HG02642 (cell line): ENCODE measurements around the gene STRN4.
"Not testable (repeated sequence)": the region's sequence is repeated elsewhere in the genome, so short reads cannot be mapped to it uniquely, and the experiment has no call there.

Experiments used
- ATAC-seq: cut with Tn5 transposase; IDR thresholded peaks from one replicate; pipeline ENCODE4 v1.9.1; 2021; ENCODE audit warnings: mild to moderate bottlenecking; ENCODE audit not compliant: unreplicated experiment, poor library complexity

STRN4 gene

DNA sequence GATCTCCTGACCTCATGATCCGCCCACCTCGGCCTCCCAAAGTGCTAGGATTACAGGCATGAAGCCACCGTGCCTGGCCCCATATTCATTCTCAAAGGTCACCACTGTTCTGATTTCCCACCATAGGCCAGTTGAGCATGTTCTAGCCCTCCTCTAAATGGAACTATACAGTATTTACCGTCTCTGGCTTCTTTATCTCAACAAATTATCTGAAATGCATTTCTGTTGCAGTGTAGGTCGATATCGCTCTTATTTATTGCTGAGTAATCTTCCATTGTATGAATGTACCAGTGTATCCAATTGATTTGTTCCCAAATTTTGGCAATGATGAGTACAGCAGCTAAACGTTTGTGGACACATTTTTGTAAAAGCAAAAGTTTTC, 26.8 kb upstream of the STRN4 start:
- no peak for ATAC-seq

DNA sequence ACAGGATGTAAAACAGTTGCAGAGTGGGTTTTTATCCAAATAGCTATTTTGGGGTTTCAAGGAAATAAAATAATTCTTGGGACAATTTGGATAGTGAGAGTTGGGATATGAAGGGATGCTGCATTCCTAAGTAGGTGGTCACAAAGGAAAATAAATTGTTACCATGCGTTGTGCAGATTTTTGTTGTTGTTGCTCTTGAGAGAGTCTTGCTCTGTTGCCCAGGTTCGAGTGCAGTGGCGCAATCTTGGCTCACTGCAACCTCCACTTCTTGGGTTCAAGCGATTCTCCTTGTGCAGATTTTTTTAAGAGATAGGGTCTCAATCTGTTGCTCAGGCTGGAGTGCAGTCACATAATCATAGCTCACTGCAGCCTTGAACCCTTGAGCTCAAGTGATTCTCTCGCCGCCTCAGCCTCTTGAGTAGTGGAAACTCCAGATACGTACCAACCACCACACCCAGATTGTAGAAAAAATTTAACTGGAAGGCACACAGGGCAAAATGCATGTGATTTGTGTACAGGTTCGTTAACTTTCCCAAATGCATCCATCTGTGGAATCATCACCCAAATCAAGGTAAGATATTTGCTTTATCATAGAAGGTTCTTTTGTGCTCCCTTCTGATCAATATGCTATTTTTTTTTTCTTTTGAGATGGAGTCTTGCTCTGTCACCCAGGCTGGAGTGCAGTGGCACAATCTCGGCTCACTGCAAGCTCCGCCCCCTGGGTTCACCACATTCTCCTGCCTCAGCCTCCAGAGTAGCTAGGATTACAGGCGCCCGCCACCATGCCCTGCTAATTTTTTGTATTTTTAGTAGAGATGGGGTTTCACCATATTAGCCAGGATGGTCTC, 26.1 kb upstream of the STRN4 start:
- no peak for ATAC-seq

DNA sequence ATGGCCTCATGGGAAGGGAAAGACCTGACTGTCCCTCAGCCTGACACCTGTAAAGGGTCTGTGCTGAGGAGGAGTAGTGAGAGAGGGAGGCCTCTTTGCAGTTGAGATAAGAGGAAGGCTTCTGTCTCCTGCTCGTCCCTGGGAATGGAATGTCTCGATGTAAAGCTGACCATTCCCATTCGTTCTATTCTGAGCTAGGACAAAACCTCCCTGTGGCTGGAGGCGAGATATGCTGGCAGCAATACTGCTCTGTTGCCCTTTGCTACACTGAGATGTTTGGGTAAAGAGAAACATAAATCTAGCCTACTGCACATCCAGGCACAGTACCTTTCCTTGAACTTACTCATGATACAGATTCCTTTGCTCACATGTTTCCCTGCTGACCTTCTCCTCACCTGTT, 22.5 kb upstream of the STRN4 start:
- ATAC-seq = not testable (repeated sequence)

DNA sequence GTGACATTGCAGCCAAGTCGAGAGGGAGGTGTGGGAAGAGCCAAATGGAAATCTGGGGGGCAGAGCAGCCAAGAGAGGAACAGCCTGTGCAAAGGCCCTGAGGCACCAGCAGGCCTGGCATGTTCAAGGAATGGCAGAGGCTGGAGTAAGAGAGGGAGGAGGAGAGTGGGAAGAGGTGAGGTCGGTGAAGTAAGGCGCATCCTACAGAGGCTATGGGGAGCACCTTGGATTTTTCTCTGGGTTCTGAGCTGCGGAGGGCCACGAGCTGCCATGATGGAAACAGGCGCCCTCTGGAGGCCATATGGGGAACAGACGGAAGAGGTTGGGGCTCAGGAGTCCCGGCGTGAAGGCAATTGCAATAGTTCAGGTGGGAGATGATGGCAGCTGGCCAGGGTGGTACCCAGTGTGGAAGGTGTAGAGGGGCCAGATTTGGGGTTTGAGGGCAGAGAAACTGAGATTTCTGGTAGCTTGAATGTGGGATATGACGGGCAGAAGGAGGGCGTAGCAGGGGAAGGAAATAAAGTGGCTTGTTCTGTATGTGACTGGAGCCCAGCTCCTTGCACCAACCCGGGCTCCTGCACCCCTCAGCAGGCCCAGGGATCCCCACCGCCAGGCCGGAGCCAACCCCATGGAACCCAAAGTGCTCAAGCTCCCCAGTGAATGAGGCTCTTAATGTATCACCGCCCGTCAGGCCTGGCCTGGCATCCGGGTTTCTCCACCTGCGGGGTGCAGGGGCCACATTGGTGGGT, 20.5 kb upstream of the STRN4 start:
- ATAC-seq = no peak

DNA sequence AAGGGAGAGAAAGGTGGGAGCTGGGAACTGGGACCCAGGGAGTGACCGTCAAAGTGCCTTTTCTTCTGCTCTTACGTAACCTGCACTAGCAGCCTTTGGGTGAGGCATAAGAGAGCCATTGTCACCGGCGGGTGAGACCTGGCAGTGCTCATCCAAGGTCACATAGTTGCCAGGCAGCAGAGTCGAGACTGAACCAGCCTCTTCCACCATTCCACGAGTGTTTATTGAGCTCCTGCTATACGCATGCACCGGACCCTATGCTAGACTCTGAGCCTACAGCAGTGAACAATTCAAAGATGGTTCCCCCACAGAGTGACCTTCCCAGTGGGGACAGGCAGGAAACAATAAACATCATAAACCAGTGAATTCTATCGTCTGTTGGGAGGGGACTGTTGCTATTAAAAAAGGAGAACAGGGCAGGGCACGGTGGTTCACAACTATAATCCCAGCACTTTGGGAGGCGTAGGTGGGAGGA, 18.6 kb upstream of the STRN4 start:
- ATAC-seq = no peak

DNA sequence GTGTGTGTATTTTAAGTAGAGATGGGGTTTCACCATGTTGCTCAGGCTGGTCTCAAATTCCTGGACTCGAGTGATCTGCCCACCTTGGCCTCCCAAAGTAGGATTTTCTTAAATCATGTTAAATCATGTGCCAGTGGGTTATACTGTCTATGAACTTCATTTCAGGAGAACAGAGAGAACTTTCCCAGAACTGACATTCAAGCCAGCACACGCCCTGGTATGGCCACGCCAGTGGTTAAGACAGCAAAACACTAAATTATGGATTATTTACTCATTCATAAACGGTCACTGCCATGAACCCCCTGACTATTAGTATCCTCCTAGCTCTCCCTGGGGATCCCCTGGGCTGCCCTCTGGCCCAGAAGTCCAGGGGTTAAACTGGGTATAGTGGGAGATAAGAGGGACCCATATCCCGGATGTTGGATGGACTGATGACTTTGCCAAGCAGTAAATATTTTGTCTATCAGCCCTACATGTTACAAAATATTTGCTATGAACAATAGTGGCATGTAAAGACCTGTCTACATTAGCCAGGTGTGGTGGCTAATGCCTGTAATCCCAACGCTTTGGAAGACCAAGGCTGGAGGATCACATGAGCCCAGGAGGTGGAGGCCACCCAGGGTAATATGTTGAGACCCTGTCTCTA, 16.1 kb upstream of the STRN4 start:
- no peak for ATAC-seq

DNA sequence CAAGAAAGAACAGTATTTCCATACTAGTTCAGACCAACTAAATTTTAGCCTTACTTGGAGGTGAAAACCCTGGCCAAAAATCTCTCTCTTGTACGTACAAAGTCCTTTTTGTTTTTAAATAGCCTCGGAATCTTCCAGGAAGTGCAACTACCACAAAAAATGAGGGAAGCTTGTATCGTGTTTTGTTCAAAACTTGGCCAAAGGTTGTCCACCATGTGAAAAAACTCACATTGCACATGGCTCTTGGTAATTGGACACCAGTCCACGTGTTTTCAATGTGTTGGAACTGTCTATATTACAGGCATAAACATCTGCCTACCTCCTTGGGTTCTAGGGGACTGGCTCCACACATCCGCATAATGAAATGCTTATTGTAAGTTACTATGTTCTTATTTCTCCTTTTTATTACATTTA, 15.2 kb upstream of the STRN4 start:
- ATAC-seq = no peak

DNA sequence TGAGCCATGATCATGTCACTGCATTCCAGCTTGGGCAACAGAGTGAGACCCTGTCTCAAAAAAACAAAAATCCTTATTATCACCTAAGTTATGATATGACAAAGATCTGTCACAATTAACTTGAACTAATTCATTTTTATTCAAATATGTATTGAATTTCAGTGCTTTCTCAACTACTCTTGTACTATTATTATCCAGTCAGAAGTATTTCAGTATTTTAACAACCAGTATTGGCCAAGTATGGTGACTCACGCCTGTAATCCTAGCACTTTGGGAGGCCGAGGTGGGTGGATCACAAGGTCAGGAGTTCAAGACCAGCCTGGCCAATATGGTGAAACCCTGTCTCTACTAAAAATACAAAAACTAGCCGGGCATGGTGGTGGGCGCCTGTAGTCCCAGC, 14.6 kb upstream of the STRN4 start:
- not testable (repeated sequence) for ATAC-seq

DNA sequence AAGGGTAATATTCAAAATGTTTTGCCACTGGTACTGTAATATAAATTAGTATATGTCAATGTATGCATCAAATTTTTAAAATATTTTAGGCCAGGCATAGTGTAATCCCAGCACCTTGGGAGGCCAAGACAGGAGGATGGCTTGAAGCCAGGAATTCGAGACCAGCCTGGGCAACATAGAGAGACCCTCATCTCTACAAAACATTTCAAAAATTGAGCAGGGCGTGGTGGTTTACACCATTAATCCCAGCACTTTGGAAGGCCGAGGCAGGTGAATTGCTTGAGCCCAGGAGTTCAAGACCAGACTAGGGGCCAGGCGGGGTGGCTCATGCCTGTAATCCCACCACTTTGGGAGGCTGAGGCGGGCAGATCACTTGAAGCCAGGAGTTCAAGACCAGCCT, 14.1 kb upstream of the STRN4 start:
- ATAC-seq = no peak

DNA sequence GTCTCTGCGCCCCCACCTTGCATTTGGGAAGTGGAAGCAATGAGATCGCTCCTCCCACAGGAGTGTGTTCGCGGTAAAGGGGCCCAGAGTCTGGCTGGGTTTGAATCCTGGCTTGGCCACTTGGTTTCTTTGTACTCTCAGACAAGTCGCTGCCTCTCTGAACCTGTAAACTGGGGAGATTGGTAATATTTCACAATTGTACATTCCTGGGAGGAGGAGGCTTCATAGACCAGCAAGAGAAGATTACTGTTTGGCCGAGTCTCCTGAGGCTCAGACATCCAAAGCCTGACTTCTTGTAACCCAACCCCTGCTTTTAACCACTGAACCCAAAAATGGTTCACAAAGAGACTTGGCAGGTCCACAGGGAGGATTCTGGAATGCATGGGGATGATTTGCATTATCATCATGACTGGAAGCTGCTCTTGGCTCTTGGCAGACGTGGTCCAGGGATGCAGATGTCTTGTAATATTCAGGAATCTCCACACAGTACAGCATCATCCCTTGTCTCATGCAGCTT, 13.6 kb upstream of the STRN4 start:
- no peak for ATAC-seq

DNA sequence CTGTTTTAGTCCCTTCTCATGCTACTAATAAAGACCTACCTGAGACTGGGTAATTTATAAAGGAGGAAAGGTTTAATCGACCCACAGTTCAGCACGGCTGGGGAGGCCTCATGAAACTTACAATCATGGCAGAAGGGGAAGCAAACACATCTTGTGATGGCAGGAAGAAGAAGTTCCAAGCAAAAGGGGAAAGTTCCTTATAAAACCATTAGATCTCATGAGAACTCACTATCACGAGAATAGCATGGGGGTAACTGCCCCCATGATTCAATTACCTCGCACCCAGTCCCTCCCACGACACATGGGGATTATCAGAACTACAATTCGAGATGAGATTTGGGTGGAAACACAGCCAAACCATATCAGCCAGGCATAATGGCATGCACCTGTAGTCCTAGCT, 13.0 kb upstream of the STRN4 start:
- no peak for ATAC-seq

DNA sequence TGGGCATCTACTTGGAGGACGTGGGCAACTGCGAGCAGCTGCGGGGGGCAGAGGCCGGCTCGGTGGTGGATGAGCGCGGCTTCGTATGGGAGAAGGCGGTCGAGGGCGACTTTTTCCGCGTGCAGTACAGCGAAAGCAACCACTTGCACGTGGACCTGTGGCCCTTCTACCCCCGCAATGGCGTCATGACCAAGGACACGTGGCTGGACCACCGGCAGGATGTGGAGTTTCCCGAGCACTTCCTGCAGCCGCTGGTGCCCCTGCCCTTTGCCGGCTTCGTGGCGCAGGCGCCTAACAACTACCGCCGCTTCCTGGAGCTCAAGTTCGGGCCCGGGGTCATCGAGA, 10.3 kb upstream of the STRN4 start:
- ATAC-seq = no peak

DNA sequence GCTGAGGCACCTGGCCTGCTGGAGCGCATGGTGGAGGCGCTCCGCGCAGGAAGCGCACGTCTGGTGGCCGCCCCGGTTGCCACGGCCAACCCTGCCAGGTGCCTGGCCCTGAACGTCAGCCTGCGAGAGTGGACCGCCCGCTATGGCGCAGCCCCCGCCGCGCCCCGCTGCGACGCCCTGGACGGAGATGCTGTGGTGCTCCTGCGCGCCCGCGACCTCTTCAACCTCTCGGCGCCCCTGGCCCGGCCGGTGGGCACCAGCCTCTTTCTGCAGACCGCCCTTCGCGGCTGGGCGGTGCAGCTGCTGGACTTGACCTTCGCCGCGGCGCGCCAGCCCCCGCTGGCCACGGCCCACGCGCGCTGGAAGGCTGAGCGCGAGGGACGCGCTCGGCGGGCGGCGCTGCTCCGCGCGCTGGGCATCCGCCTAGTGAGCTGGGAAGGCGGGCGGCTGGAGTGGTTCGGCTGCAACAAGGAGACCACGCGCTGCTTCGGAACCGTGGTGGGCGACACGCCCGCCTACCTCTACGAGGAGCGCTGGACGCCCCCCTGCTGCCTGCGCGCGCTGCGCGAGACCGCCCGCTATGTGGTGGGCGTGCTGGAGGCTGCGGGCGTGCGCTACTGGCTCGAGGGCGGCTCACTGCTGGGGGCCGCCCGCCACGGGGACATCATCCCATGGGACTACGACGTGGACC, 9.7 kb upstream of the STRN4 start:
- ATAC-seq = no peak

DNA sequence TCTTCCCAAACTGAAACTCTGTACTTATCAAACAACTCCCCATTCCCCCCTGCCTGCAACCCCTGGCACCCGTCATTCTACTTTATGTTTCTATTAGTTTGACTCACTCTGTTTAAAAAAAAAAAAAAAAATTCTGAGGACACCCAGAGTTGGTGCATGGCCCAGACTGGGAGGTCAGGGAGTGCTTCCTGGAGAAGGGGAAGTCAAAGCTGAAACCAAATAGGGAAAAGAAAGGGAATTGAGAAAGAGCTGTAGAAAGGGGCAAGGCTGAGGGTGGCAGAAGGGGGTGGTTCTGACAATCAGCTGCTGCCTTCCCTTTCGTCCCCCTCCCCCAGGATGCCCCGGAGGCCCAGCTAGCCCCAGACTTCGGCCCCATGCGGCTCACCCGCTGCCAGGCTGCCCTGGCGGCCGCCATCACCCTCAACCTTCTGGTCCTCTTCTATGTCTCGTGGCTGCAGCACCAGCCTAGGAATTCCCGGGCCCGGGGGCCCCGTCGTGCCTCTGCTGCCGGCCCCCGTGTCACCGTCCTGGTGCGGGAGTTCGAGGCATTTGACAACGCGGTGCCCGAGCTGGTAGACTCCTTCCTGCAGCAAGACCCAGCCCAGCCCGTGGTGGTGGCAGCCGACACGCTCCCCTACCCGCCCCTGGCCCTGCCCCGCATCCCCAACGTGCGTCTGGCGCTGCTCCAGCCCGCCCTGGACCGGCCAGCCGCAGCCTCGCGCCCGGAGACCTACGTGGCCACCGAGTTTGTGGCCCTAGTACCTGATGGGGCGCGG, 9.0 kb upstream of the STRN4 start:
- no peak for ATAC-seq

DNA sequence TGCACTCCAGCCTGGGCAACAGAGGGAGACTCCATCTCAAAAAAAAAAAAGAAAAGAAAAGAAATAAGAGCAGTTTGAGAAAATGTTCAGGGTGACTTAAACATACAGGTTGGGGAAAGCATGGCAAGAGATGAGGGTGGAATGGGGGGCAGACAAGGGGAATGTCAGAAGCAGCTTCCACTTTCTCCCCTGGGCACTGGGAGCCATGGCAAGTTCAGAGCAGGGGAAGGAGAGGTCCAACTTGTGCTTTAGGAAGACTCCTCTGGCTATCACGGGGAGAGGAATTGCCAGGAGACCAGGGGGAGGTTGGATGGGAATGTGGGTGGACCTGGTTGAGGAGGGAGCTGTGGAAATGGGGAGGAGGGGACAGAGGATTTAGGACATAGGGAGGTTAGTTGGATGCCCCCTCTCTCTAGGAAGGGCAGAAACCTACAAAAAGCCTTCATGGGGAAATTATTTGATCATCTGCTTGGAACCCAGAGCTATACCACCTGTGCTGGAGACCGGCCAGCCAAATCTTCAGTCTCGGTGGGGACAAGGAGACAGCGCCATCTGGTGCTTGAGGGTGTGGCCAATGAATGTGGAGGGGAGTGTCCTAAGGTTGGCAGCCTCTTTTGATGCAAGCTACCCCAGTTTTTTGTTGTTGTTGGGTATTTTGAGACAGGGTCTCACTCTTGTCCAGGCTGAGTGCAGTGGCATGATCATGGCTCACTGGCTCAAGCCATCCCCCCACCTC, 7.3 kb upstream of the STRN4 start:
- ATAC-seq = no peak

DNA sequence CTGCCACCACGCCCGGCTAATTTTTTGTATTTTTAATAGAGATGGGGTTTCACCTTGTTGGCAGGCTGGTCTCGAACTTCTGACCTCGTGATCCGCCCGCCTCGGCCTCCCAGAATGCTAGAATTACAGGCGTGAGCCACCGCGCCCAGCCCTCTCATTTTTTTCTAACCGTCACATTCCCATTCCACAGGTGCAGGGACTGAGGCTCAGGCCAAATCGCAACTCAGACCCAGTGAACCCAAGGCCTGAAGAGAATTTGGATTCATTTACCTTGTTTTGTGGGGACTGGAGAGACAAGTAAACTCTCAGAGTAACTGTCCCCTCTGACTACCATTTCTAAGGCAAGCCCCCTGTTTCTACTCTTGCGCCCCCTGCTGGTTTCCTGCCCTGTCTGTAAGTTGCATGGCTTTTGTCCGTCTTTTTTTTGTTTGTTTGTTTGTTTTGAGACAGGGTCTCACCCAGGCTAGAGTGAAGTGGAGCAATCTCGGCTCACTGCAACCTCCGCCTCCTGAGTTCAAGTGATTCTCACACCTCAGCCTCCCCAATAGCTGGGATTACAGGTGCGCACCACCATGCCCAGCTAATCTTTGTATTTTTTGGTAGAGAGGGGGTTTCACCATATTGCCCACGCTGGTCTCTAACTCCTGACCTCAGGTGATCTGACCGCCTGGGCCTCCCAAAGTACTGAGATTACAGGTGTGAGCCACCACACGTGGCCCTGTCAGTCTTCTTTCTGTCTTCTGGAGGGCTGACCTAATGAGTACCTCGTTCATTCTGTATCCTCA, 2.3 kb upstream of the STRN4 start:
- ATAC-seq = no peak

DNA sequence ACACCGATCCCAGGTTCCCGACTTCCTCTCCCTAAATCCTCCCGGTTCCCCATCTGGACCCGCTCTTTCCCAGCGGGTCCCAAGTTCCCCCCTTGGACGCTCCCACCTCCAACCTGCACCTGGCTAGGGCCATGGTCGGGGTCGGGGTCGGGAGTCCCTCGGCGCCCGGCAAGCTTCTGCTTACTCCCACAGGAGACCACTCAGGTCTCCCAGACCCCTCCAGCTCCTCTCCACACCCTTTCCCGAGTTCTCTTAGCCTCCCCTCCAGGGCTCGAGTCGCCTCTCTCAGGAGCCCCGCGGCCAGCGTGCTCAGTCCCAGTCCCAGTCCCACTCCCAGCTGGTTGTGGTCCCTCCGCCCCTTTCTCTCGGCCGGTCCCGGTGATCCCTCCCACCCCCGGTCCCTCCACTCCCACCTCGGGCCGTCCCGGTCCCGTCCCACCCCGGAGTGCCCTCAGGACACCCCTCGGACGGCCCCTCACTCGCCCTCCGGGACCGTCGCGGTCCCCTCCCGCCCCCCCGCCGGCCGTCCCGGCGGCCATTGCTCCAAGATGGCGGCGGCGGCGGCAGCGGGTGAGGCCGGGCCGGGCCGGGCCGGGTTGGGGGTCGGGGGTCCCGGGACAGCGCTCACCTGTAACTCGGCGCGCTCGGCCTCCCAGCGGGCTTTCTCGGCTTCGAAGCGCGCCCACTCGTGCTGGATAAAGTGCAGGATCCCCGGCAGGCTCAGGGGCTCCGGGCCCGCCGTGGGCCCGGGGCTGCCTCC, 549 bp downstream of the STRN4 start, which contains the start of gene FKRP:
TSS of gene FKRP (plus strand) at position 537 of the 760 bp plus-strand sequence. CDS start 9,394 bp downstream, outside the sequence.
- peak; percentile 60 for ATAC-seq
